DND-41 (cell line): ENCODE measurements around the gene NSUN2.

Experiments used
- ATAC-seq: fragments of 200-7000 bp; cut with Tn5 transposase; 3 replicates; pipeline ENCODE4 v1.9.1; 2021; ENCODE audit warnings: low read depth; ENCODE audit not compliant: insufficient read depth
- DNase-seq: peaks from one replicate; pipeline ENCODE4 v3.0.0-alpha.2; 2020
- H2AFZ ChIP-seq: 2 replicates; pipeline ENCODE4 v1.6.0; 2012; ENCODE audit warnings: low read depth, low read length
- H3K27ac ChIP-seq: 2 replicates; pipeline ENCODE4 v1.5.1; 2012; ENCODE audit warnings: low read length, inconsistent platforms
- H3K27me3 ChIP-seq: fragments of 200-600 bp; sonication (generic); 2 replicates; pipeline ENCODE4 v1.6.0; 2012; ENCODE audit warnings: low read length, mild to moderate bottlenecking, inconsistent platforms; ENCODE audit not compliant: insufficient read depth, poor library complexity
- H3K36me3 ChIP-seq: 2 replicates; pipeline ENCODE4 v1.5.1; 2012; ENCODE audit warnings: low read length, inconsistent platforms; ENCODE audit not compliant: insufficient read depth
- H3K4me1 ChIP-seq: 2 replicates; pipeline ENCODE4 v1.5.1; 2012; ENCODE audit warnings: mild to moderate bottlenecking, low read length; ENCODE audit not compliant: insufficient read depth
- H3K4me2 ChIP-seq: 2 replicates; pipeline ENCODE4 v1.6.0; 2012; ENCODE audit warnings: mild to moderate bottlenecking, moderate library complexity, low read length, inconsistent platforms; ENCODE audit not compliant: insufficient read depth
- H3K4me3 ChIP-seq, 2 experiments: fragments of 200-600 bp in 1 of 2; shearing (Covaris generic) in 1 of 2; 2 replicates each; pipeline ENCODE4 v1.5.1; 2012 to 2016; ENCODE audit warnings: inconsistent platforms in 2 of 2, low read length in 2 of 2, mild to moderate bottlenecking in 2 of 2, low read depth in 1 of 2, moderate library complexity in 1 of 2
- H3K79me2 ChIP-seq: 2 replicates; pipeline ENCODE4 v1.6.0; 2012; ENCODE audit warnings: low read length, inconsistent platforms; ENCODE audit not compliant: insufficient read depth
- H3K9ac ChIP-seq: 2 replicates; pipeline ENCODE4 v1.6.0; 2012; ENCODE audit warnings: low read depth, mild to moderate bottlenecking, inconsistent platforms, low read length, moderate library complexity
- H3K9me3 ChIP-seq: 2 replicates; pipeline ENCODE4 v1.5.1; 2012; ENCODE audit warnings: low read length, moderate library complexity, mild to moderate bottlenecking, inconsistent platforms; ENCODE audit not compliant: insufficient read depth, severe bottlenecking
- H4K20me1 ChIP-seq: 2 replicates; pipeline ENCODE4 v1.6.0; 2012; ENCODE audit warnings: low read length; ENCODE audit not compliant: insufficient read depth
- EZH2 ChIP-seq: IDR thresholded peaks from 3 replicates; pipeline ENCODE4 v1.6.1; 2012; ENCODE audit warnings: borderline replicate concordance, low read depth, mild to moderate bottlenecking, moderate library complexity, low read length, inconsistent platforms; ENCODE audit not compliant: severe bottlenecking
- TF ChIP-seq, protein P1 (sequence below): IDR thresholded peaks from 2 replicates; pipeline ENCODE4 v1.5.1; 2012; ENCODE audit warnings: borderline replicate concordance, low read length, moderate library complexity, mild to moderate bottlenecking; ENCODE audit not compliant: poor library complexity, severe bottlenecking; ENCODE audit errors: extremely low read depth

NSUN2 gene

DNA sequence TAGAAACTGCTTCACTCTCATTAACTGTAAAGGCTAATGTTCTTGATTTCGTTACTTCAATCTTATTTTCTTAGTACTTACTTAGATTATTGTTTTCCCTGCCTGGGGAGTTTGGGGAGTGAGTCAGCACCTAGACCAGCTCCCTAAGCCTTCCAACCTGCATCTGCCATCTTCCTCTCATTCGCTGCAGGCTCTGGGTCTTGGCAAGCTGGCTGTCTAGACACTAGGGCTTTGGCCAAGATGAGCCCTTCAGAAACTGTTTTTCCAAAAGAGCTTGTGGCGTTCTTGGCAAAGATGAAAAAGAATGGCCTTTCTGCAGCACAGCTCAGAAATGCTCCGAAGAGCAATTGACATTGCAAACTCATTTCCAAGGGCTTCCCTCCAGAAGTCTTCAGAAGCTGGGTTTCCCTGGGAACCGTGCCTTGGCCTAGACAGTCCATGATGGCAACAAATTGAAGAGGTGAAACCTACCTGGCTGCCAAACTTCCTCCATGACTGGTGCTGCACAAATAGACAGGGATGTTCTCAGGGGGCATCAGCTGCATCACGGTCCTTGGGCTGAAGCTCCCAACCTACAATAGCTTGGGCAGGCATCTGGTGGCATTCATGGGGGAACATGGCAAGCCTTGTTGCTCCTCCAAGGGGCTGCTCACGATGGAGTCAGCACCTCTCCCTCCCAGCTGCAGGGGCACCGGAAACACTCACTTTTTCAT lies 76.6 kb downstream of the NSUN2 start:
- TF ChIP-seq, protein P1, sequence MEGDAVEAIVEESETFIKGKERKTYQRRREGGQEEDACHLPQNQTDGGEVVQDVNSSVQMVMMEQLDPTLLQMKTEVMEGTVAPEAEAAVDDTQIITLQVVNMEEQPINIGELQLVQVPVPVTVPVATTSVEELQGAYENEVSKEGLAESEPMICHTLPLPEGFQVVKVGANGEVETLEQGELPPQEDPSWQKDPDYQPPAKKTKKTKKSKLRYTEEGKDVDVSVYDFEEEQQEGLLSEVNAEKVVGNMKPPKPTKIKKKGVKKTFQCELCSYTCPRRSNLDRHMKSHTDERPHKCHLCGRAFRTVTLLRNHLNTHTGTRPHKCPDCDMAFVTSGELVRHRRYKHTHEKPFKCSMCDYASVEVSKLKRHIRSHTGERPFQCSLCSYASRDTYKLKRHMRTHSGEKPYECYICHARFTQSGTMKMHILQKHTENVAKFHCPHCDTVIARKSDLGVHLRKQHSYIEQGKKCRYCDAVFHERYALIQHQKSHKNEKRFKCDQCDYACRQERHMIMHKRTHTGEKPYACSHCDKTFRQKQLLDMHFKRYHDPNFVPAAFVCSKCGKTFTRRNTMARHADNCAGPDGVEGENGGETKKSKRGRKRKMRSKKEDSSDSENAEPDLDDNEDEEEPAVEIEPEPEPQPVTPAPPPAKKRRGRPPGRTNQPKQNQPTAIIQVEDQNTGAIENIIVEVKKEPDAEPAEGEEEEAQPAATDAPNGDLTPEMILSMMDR, result no peak
- no peak for TF ChIP-seq EZH2
- no peak overlapping the region for H3K27ac ChIP-seq
- no peaks in the 10 kb centered on the region for H3K4me1 ChIP-seq
- no peak overlapping the region for H3K4me3 ChIP-seq
- no peaks in the 10 kb centered on the region for H3K79me2 ChIP-seq
- no peaks in the 10 kb centered on the region for H4K20me1 ChIP-seq
- no peak overlapping the region for H3K4me2 ChIP-seq
- ATAC-seq (no peak), DNase-seq (no peak)
- H3K9me3 ChIP-seq, result peaks cover 8% of the 10 kb centered on the region
- H3K27me3 ChIP-seq, result no peaks in the 10 kb centered on the region
- no peak overlapping the region for H2AFZ ChIP-seq
- no peak overlapping the region for H3K9ac ChIP-seq
- no peaks in the 10 kb centered on the region for H3K36me3 ChIP-seq

DNA sequence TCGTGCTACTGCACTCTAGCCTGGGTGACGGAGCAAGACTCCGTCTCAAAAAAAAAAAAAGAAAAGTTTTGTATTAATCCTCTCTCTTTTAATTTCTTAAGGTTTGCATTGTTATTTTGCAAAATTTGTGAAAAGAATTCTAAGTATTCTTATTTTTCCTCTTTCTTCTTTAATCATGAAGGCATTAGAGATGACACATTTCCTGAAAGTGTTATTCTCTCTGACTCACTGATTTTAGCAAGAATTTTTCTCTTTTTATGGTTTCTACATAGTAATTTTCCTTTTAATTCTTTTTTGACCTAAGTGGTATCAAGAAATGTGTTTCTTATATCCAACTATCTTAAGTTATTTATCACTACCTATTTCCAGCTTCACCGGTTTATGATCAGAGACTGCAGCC lies 78.0 kb downstream of the NSUN2 start:
- no peak overlapping the region for H3K9ac ChIP-seq
- no peak overlapping the region for H2AFZ ChIP-seq
- no peak overlapping the region for H3K4me3 ChIP-seq
- no peaks in the 10 kb centered on the region for H3K36me3 ChIP-seq
- no peaks in the 10 kb centered on the region for H3K79me2 ChIP-seq
- DNase-seq, result no peak
- no peak overlapping the region for H3K4me2 ChIP-seq
- no peaks in the 10 kb centered on the region for H3K4me1 ChIP-seq
- no peak for ATAC-seq
- H3K27me3 ChIP-seq, result no peaks in the 10 kb centered on the region
- peaks cover 8% of the 10 kb centered on the region for H3K9me3 ChIP-seq
- H4K20me1 ChIP-seq, result no peaks in the 10 kb centered on the region
- H3K27ac ChIP-seq, result no peak overlapping the region
- TF ChIP-seq, protein P1, result no peak
- no peak for TF ChIP-seq EZH2

DNA sequence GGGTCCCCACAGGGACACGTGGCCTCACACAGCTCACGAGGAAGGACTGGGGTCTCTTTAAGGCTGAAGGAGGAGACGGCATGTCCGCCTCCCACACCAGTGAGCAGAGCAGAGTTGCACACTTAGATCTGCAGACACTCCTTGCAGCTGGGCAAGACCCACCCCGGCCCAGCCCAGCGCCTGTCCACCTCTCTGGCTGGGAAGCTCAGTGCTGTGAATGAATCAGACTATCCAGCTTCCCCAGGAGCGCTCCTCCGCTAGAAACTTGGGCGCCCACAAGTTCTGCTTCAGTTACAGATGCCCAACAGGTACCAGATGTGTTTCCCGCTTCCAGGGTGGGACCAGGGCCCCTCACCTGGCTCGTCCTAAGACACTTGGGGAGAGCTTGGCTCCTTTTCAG lies 78.9 kb downstream of the NSUN2 start:
- H3K36me3 ChIP-seq, result no peaks in the 10 kb centered on the region
- no peaks in the 10 kb centered on the region for H3K4me1 ChIP-seq
- no peaks in the 10 kb centered on the region for H3K79me2 ChIP-seq
- no peaks in the 10 kb centered on the region for H3K27me3 ChIP-seq
- H2AFZ ChIP-seq, result no peak overlapping the region
- DNase-seq, result no peak
- no peak for ATAC-seq
- no peak overlapping the region for H3K9ac ChIP-seq
- no peak overlapping the region for H3K27ac ChIP-seq
- TF ChIP-seq, protein P1, result no peak
- TF ChIP-seq EZH2, result no peak
- peaks cover 8% of the 10 kb centered on the region for H3K9me3 ChIP-seq
- no peak overlapping the region for H3K4me2 ChIP-seq
- no peak overlapping the region for H3K4me3 ChIP-seq
- H4K20me1 ChIP-seq, result no peaks in the 10 kb centered on the region

DNA sequence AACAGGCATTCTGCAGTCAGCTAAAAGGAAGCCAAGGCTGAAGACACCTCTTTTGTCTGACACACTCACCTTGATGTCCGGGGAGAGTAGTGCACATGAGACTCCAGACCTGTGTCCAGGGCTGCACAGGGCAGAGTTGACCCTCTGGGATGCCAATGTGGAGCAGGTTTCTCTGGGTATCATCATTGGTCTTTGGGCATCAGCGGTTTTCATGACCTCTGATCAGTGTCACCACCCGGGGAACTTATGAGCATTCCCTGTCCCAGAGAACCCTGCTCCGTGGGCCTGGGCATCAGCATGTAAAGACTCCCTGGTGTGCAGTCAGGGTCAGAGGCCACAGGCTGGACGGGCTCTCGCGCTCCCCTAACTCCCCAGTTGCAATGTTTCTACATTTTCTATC lies 80.2 kb downstream of the NSUN2 start:
- Histone ChIP-seq H3K4me2 (no peak overlapping the region), H3K27me3 (no peaks in the 10 kb centered on the region), H2AFZ (no peak overlapping the region), H3K79me2 (no peaks in the 10 kb centered on the region), H3K36me3 (no peaks in the 10 kb centered on the region), H3K4me1 (no peaks in the 10 kb centered on the region), H3K9me3 (no peaks in the 10 kb centered on the region), H3K4me3 (no peak overlapping the region), H4K20me1 (no peaks in the 10 kb centered on the region), H3K9ac (no peak overlapping the region), H3K27ac (no peak overlapping the region)
- DNase-seq (no peak), ATAC-seq (no peak)
- TF ChIP-seq, protein P1, result no peak
- no peak for TF ChIP-seq EZH2
